Kasumi-1 (cell line): ENCODE measurements around the gene POLQ.
A peak's percentile ranks its signal among the peaks of the same experiment; 100 is the strongest.
"Not testable (repeated sequence)": the region's sequence is repeated elsewhere in the genome, so short reads cannot be mapped to it uniquely, and the experiment has no call there.

Source experiments
- DNase-seq, 2 experiments: peaks; one replicate each; lab custom pipeline; 2025; lab: John Stamatoyannopoulos, UW

The POLQ gene

GRCh38 chr3:121508389-121508788, 37.4 kb downstream of the POLQ start:
- no peak for DNase-seq

- DNase-seq = no peak
These were observed 40.5 kb downstream of the POLQ start for GRCh38 chr3:121505256-121505655.

GRCh38 chr3:121504618-121505017, 41.2 kb downstream of the POLQ start:
- no peak for DNase-seq

- no peak for DNase-seq
These were observed 49.0 kb downstream of the POLQ start for GRCh38 chr3:121496786-121497185.

GRCh38 chr3:121493431-121493830, 52.4 kb downstream of the POLQ start:
- DNase-seq = no peak

GRCh38 chr3:121491683-121492320, 54.0 kb downstream of the POLQ start:
- no peak for DNase-seq

GRCh38 chr3:121490161-121490560, 55.6 kb downstream of the POLQ start:
- DNase-seq = peak in 1 of 2 experiments; percentile 6

- DNase-seq = no peak
These were observed 57.2 kb downstream of the POLQ start for GRCh38 chr3:121488628-121489027.

GRCh38 chr3:121483290-121483689, 62.5 kb downstream of the POLQ start:
- no peak for DNase-seq

GRCh38 chr3:121482660-121483059, 63.1 kb downstream of the POLQ start:
- DNase-seq = no peak

- DNase-seq = no peak
These were observed 64.5 kb downstream of the POLQ start for GRCh38 chr3:121481106-121481880.

GRCh38 chr3:121477589-121477988, 68.2 kb downstream of the POLQ start:
- no peak for DNase-seq

GRCh38 chr3:121473001-121473400, 72.8 kb downstream of the POLQ start:
- no peak for DNase-seq

- DNase-seq = no peak
These were observed 78.7 kb downstream of the POLQ start for GRCh38 chr3:121467085-121467484.

- DNase-seq = no peak
These were observed 82.0 kb downstream of the POLQ start for GRCh38 chr3:121463745-121464144.

- DNase-seq = no peak
These were observed 83.2 kb downstream of the POLQ start for GRCh38 chr3:121462565-121462964.

GRCh38 chr3:121451752-121452151, 94.0 kb downstream of the POLQ start:
- DNase-seq = not testable (repeated sequence)

GRCh38 chr3:121443456-121443855, 102.3 kb downstream of the POLQ start:
- DNase-seq = no peak

- no peak for DNase-seq
These were observed 109.1 kb downstream of the POLQ start for GRCh38 chr3:121436641-121437040.

GRCh38 chr3:121436074-121436473, 109.7 kb downstream of the POLQ start:
- DNase-seq = no peak

- DNase-seq = peak; percentile 16 to 29
These were observed 113.9 kb downstream of the POLQ start for GRCh38 chr3:121431726-121432517.

GRCh38 chr3:121430664-121431215, 115.0 kb downstream of the POLQ start:
- no peak for DNase-seq
